Left renal pelvis (tissue), 4 donors: Measurements from ENCODE around the gene ANKEF1. TPM values are rescaled to one million over a fixed set of nuclear protein-coding genes. Genes with fewer than 3 reads are reported as not detected.
A peak's percentile ranks its signal among the peaks of the same experiment; 100 is the strongest.

ENCODE experiments used
- DNase-seq, 4 donors: peaks; one replicate each; pipeline ENCODE4 v3.0.0-alpha.2; 2013; ENCODE audit warnings: low read depth in 4 of 4, low spot score in 3 of 4
- polyA plus RNA-seq, 4 donors: library from polyadenylated mRNA; unstranded; fragments of 120-200 nt; gene quantifications; one replicate each; pipeline ENCODE4 v1.2.1, GENCODE V29; 2013; ENCODE audit not compliant: insufficient read length in 4 of 4

Gene ANKEF1
- 1 to 10 TPM; 1.9 to 9.9 (median 8.9) TPM for polyA plus RNA-seq

- peak; percentile 29 to 58 (median 36) for DNase-seq
Measured at GRCh38 chr20:10034717-10035571, at the start of gene ANKEF1. ANKEF1 (plus strand) TSS chr20:10034987; CDS start chr20:10038302, 3,315 bp downstream.

GRCh38 chr20:9985281-9985680 lies 49.5 kb upstream of the ANKEF1 start:
- DNase-seq = no peak

- DNase-seq = no peak
Measured at GRCh38 chr20:9985773-9986172, 49.0 kb upstream of the ANKEF1 start.

- DNase-seq = no peak
Measured at GRCh38 chr20:9989066-9989724, 45.6 kb upstream of the ANKEF1 start.

- DNase-seq = no peak
Measured at GRCh38 chr20:9993137-9993536, 41.6 kb upstream of the ANKEF1 start.

GRCh38 chr20:9994676-9995075 lies 40.1 kb upstream of the ANKEF1 start:
- DNase-seq = no peak

GRCh38 chr20:9995510-9996272 lies 39.1 kb upstream of the ANKEF1 start:
- DNase-seq = no peak

- DNase-seq = no peak
Measured at GRCh38 chr20:9996944-9997343, 37.8 kb upstream of the ANKEF1 start.

GRCh38 chr20:9999645-10000044 lies 35.1 kb upstream of the ANKEF1 start:
- DNase-seq = no peak

GRCh38 chr20:10002866-10003265 lies 31.9 kb upstream of the ANKEF1 start:
- DNase-seq = no peak

- DNase-seq = no peak
Measured at GRCh38 chr20:10004900-10005299, 29.9 kb upstream of the ANKEF1 start.

GRCh38 chr20:10005885-10006284 lies 28.9 kb upstream of the ANKEF1 start:
- DNase-seq = no peak

- DNase-seq = no peak
Measured at GRCh38 chr20:10006447-10007090, 28.2 kb upstream of the ANKEF1 start.

- no peak for DNase-seq
Measured at GRCh38 chr20:10007158-10007557, 27.6 kb upstream of the ANKEF1 start.

- DNase-seq = no peak
Measured at GRCh38 chr20:10007747-10008146, 27.0 kb upstream of the ANKEF1 start.

- no peak for DNase-seq
Measured at GRCh38 chr20:10012464-10012863, 22.3 kb upstream of the ANKEF1 start.

- no peak for DNase-seq
Measured at GRCh38 chr20:10014431-10014830, 20.4 kb upstream of the ANKEF1 start.

- no peak for DNase-seq
Measured at GRCh38 chr20:10020937-10021336, 13.8 kb upstream of the ANKEF1 start.

- no peak for DNase-seq
Measured at GRCh38 chr20:10022625-10023024, 12.2 kb upstream of the ANKEF1 start.

- DNase-seq = no peak
Measured at GRCh38 chr20:10023911-10024310, 10.9 kb upstream of the ANKEF1 start.
